ENCODE results near the gene PCSK2. TPM values are rescaled to one million over a fixed set of nuclear protein-coding genes. Genes with fewer than 3 reads are reported as not detected.
A peak's percentile ranks its signal among the peaks of the same experiment; 100 is the strongest.

Gene PCSK2
- polyA plus RNA-seq, 3 donors = not detected

DNA sequence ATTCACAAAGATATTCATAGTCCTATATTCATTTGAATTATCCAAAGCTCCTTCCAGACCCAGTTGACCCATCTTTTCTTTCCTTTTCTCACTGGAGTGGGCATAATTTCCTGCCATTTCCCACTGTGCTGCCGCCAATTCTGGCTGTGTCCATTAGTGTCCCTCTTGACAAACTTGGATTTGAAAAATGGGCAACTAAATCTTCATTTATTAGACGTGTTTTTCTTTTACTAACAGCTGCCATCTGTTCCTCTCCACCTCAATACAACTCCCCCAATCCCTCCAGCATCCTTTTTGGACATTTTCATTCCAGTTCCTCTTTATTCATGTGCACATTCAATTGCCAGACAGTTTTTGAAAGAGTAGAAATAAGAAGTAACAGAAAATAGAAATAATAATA, 90.5 kb downstream of the PCSK2 start:
- WGBS (ENCODE audit: insufficient coverage) = 44% methylated on average over 2 of the region's 2 CpGs
- Histone ChIP-seq H3K4me3 (replicated peaks in 1 of 3; ENCODE audit: low read depth in 2 of 3, low read length in 3 of 3) (no peak overlapping the region), H3K79me2 (ENCODE audit: insufficient read depth, low read length) (no peaks in the 10 kb centered on the region), H3K27me3 (ENCODE audit: control insufficient read depth in 2 of 2, insufficient read depth in 2 of 2, low read length in 2 of 2) (peaks cover 7 to 27% of the 10 kb centered on the region in 2 donors), H4K20me1 (ENCODE audit: insufficient read depth, low read length) (no peaks in the 10 kb centered on the region), H3K36me3 (replicated peaks in 1 of 2; ENCODE audit: control insufficient read depth in 1 of 2, insufficient read depth in 2 of 2, low read length in 2 of 2) (no peaks in the 10 kb centered on the region), H2AFZ (ENCODE audit: insufficient read depth, low read depth, low read length, poor library complexity, severe bottlenecking) (no peak overlapping the region), H3K4me2 (replicated peaks; ENCODE audit: extremely low read depth, low read length, poor library complexity, severe bottlenecking) (no peak overlapping the region), H3K4me1 (ENCODE audit: control insufficient read depth in 1 of 2, insufficient read depth in 2 of 2, low read length in 2 of 2) (no peaks in the 10 kb centered on the region), H3K27ac (ENCODE audit: low read depth in 1 of 2, low read length in 2 of 2) (no peak overlapping the region), H3K9ac (ENCODE audit: insufficient read depth, low read length, poor library complexity, severe bottlenecking) (no peak overlapping the region), H3K9me3 (replicated peaks in 1 of 2; ENCODE audit: control insufficient read depth in 1 of 2, insufficient read depth in 1 of 2, low read length in 2 of 2) (peaks cover 0 to 9% of the 10 kb centered on the region in 2 donors)
- no peaks in the 10 kb centered on the region for H3K4me1 Mint-ChIP-seq
- no peaks in the 10 kb centered on the region for H3K36me3 Mint-ChIP-seq
- no peak for DNase-seq
- H3K9me3 Mint-ChIP-seq = peaks cover 0 to 8% (median 2%) of the 10 kb centered on the region in 7 donors
- intact Hi-C loops (cut with micrococcal nuclease) = no loop called here
- TF ChIP-seq, protein P1, sequence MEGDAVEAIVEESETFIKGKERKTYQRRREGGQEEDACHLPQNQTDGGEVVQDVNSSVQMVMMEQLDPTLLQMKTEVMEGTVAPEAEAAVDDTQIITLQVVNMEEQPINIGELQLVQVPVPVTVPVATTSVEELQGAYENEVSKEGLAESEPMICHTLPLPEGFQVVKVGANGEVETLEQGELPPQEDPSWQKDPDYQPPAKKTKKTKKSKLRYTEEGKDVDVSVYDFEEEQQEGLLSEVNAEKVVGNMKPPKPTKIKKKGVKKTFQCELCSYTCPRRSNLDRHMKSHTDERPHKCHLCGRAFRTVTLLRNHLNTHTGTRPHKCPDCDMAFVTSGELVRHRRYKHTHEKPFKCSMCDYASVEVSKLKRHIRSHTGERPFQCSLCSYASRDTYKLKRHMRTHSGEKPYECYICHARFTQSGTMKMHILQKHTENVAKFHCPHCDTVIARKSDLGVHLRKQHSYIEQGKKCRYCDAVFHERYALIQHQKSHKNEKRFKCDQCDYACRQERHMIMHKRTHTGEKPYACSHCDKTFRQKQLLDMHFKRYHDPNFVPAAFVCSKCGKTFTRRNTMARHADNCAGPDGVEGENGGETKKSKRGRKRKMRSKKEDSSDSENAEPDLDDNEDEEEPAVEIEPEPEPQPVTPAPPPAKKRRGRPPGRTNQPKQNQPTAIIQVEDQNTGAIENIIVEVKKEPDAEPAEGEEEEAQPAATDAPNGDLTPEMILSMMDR (IDR thresholded peaks at IDR 0.05) = no peak
- H3K27ac Mint-ChIP-seq = peak overlapping the region in 1 of 7 donors; percentile 24
- peaks cover 16 to 26% (median 26%) of the 10 kb centered on the region in 3 donors for H3K27me3 Mint-ChIP-seq (ENCODE audit: low read depth in 3 of 3)
- H3K4me3 Mint-ChIP-seq = peak overlapping the region in 1 of 2 donors; percentile 52

- no peaks in the 10 kb centered on the region for H3K4me1 Mint-ChIP-seq
- Histone ChIP-seq H2AFZ (ENCODE audit: insufficient read depth, low read depth, low read length, poor library complexity, severe bottlenecking) (no peak overlapping the region), H4K20me1 (ENCODE audit: insufficient read depth, low read length) (no peaks in the 10 kb centered on the region), H3K4me2 (replicated peaks; ENCODE audit: extremely low read depth, low read length, poor library complexity, severe bottlenecking) (no peak overlapping the region), H3K27ac (ENCODE audit: low read depth in 1 of 2, low read length in 2 of 2) (no peak overlapping the region), H3K9ac (ENCODE audit: insufficient read depth, low read length, poor library complexity, severe bottlenecking) (no peak overlapping the region), H3K9me3 (replicated peaks in 1 of 2; ENCODE audit: control insufficient read depth in 1 of 2, insufficient read depth in 1 of 2, low read length in 2 of 2) (peaks cover under 1 to 9% of the 10 kb centered on the region in 2 donors), H3K79me2 (ENCODE audit: insufficient read depth, low read length) (no peaks in the 10 kb centered on the region), H3K36me3 (replicated peaks in 1 of 2; ENCODE audit: control insufficient read depth in 1 of 2, insufficient read depth in 2 of 2, low read length in 2 of 2) (no peaks in the 10 kb centered on the region), H3K4me1 (ENCODE audit: control insufficient read depth in 1 of 2, insufficient read depth in 2 of 2, low read length in 2 of 2) (no peaks in the 10 kb centered on the region), H3K4me3 (replicated peaks in 1 of 3; ENCODE audit: low read depth in 2 of 3, low read length in 3 of 3) (no peak overlapping the region), H3K27me3 (ENCODE audit: control insufficient read depth in 2 of 2, insufficient read depth in 2 of 2, low read length in 2 of 2) (peaks cover 7 to 15% of the 10 kb centered on the region in 2 donors)
- DNase-seq = no peak
- peaks cover 0 to 8% (median 6%) of the 10 kb centered on the region in 7 donors for H3K9me3 Mint-ChIP-seq
- no peaks in the 10 kb centered on the region for H3K36me3 Mint-ChIP-seq
- WGBS (ENCODE audit: insufficient coverage) = no CpG with 5 or more reads among the region's 2 CpGs
- intact Hi-C loops (cut with micrococcal nuclease) = no loop called here
- H3K4me3 Mint-ChIP-seq = no peak overlapping the region
- no peak overlapping the region for H3K27ac Mint-ChIP-seq
- TF ChIP-seq, protein P1 (IDR thresholded peaks at IDR 0.05) = no peak
- peaks cover 11 to 19% (median 16%) of the 10 kb centered on the region in 3 donors for H3K27me3 Mint-ChIP-seq (ENCODE audit: low read depth in 3 of 3)
Observed at GRCh38 chr20:17320456-17320855, 93.6 kb downstream of the PCSK2 start.

Data from CD14-positive monocyte (primary cell).